Keratinocyte (primary cell): Measurements from ENCODE around the gene SEL1L. TPM values are rescaled to one million over a fixed set of nuclear protein-coding genes. Genes with fewer than 3 reads are reported as not detected.

Source experiments
- DNase-seq: peaks from one replicate; pipeline ENCODE4 v3.0.0-alpha.2; 2011; ENCODE audit warnings: low read depth, missing footprints, low spot score
- FAIRE-seq: peaks from 2 replicates; lab custom pipeline; 2011; peaks lifted over from hg19 to GRCh38; lab: Jason Lieb, UNC
- H2AFZ ChIP-seq: 2 replicates; pipeline ENCODE4 v1.6.0; 2012; ENCODE audit warnings: low read length, control low read depth, inconsistent platforms; ENCODE audit not compliant: control insufficient read depth
- H3K27ac ChIP-seq: 2 replicates; pipeline ENCODE4 v1.5.1; 2011; ENCODE audit warnings: low read length; ENCODE audit not compliant: control insufficient read depth, insufficient read depth
- H3K27me3 ChIP-seq: 3 replicates; pipeline ENCODE4 v1.6.0; 2011; ENCODE audit warnings: low read length; ENCODE audit not compliant: control insufficient read depth, insufficient read depth; ENCODE audit errors: extremely low read depth
- H3K36me3 ChIP-seq, 2 experiments: 2 replicates in 1 of 2; 3 replicates in 1 of 2; pipeline ENCODE4 v1.5.1; 2011; ENCODE audit warnings: low read length in 2 of 2, mild to moderate bottlenecking in 1 of 2; ENCODE audit not compliant: control insufficient read depth in 2 of 2, insufficient read depth in 2 of 2; ENCODE audit errors: extremely low read depth in 1 of 2
- H3K4me1 ChIP-seq: 3 replicates; pipeline ENCODE4 v1.5.1; 2011; ENCODE audit warnings: low read length; ENCODE audit not compliant: control insufficient read depth, insufficient read depth; ENCODE audit errors: extremely low read depth
- H3K4me2 ChIP-seq: 3 replicates; pipeline ENCODE4 v1.6.0; 2011; ENCODE audit warnings: low read depth, low read length; ENCODE audit not compliant: control insufficient read depth, insufficient read depth; ENCODE audit errors: extremely low read depth
- H3K4me3 ChIP-seq, 3 experiments: fragments of 200-600 bp in 1 of 3; sonication (generic) in 1 of 3; 2 replicates in 2 of 3; 3 replicates in 1 of 3; pipeline ENCODE4 v1.5.1; 2011 to 2016; ENCODE audit warnings: low read length in 3 of 3, mild to moderate bottlenecking in 3 of 3, control low read depth in 2 of 3, inconsistent platforms in 1 of 3, low read depth in 1 of 3, mixed read lengths in 1 of 3, mixed run types in 1 of 3, moderate library complexity in 1 of 3; ENCODE audit not compliant: control insufficient read depth in 2 of 3, insufficient read depth in 2 of 3; ENCODE audit errors: extremely low read depth in 1 of 3
- H3K79me2 ChIP-seq: 2 replicates; pipeline ENCODE4 v1.6.0; 2012; ENCODE audit warnings: low read length; ENCODE audit not compliant: control insufficient read depth, insufficient read depth
- H3K9ac ChIP-seq: 3 replicates; pipeline ENCODE4 v1.6.0; 2011; ENCODE audit warnings: low read length; ENCODE audit not compliant: control insufficient read depth, insufficient read depth; ENCODE audit errors: extremely low read depth
- H3K9me1 ChIP-seq: 3 replicates; pipeline ENCODE4 v1.6.0; 2011; ENCODE audit warnings: low read length; ENCODE audit not compliant: control insufficient read depth, insufficient read depth; ENCODE audit errors: extremely low read depth
- H3K9me3 ChIP-seq: 2 replicates; pipeline ENCODE4 v1.5.1; 2012; ENCODE audit warnings: low read depth, low read length; ENCODE audit not compliant: control insufficient read depth
- H4K20me1 ChIP-seq: 3 replicates; pipeline ENCODE4 v1.6.0; 2011; ENCODE audit warnings: low read length; ENCODE audit not compliant: control insufficient read depth, insufficient read depth; ENCODE audit errors: extremely low read depth
- CTCF ChIP-seq, 3 experiments: IDR thresholded peaks in 1 of 3; conservative IDR thresholded peaks in 1 of 3; optimal IDR thresholded peaks in 1 of 3; 2 replicates in 2 of 3; 3 replicates in 1 of 3; pipeline versions ENCODE3 to v1.5.1; 2011; ENCODE audit warnings: low read length in 3 of 3, mild to moderate bottlenecking in 3 of 3, moderate library complexity in 2 of 3, control low read depth in 1 of 3, inconsistent platforms in 1 of 3; ENCODE audit not compliant: insufficient read depth in 2 of 3; ENCODE audit errors: extremely low read depth in 1 of 3
- EZH2 ChIP-seq: IDR thresholded peaks from one replicate; pipeline ENCODE4 v1.6.1; 2012; ENCODE audit warnings: inconsistent platforms, mild to moderate bottlenecking, low read length, moderate library complexity
- dilution Hi-C: fragments of 300-500 bp; cut with MboI; formaldehyde crosslinking; loops from one replicate; pipeline ENCODE4 v1.7.0; 2020; ENCODE audit warnings: low sequenced_read_pairs; ENCODE audit not compliant: extremely low pct_ligation_motif_present
- polyA plus RNA-seq, 5 experiments: library from polyadenylated mRNA; depleted of rRNA in 3 of 5; stranded (reverse) in 3 of 5; stranded (forward) in 1 of 5; unstranded in 1 of 5; fragments of >200 nt; gene quantifications; 1 replicate in 1 of 5; 2 replicates in 3 of 5; 3 replicates in 1 of 5; pipeline versions ENCODE4 v1.2.1 to v1.2.3, GENCODE V29; 2011 to 2012; ENCODE audit warnings: missing spikeins in 2 of 5, low read depth in 1 of 5, low replicate concordance in 1 of 5

SEL1L gene
- polyA plus RNA-seq, 1 donor (not counting 4 experiments of a cell fraction or from before 2014, with no cell fraction given): 19.7 TPM

DNA sequence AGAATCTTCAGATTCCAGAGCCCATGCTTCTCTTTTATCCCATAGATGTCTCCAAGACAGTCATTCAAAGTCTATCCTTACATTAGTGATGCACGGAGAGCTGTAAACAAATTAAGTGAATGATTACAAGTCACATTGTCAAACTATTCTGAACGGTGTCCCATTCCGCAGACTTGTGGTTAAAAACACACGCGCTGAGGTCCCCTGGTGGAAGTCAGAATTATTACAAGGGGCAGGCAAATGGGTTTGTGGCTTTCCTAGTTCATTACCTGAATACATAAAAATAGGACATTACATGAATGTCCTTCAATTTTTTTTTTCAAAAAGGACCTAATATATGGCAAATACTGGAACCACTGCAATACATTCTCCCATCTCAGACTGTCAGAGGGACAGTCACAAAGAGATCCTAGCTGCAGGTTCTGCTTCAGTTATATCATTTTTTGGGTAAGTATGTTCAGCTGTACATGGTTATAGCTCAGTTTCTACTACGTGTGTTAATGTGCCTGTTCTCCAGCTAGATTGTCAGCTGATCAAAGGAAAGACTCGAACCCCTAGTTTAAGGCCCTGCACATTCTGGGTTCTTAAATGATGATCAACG lies 80.4 kb downstream of the SEL1L start:
- no peaks in the 10 kb centered on the region for H3K4me1 ChIP-seq
- no peaks in the 10 kb centered on the region for H3K9me3 ChIP-seq
- H3K9me1 ChIP-seq: no peaks in the 10 kb centered on the region
- DNase-seq (no peak), FAIRE-seq (peak; percentile 67)
- dilution Hi-C loops: no loop called here
- H3K27ac ChIP-seq: no peak overlapping the region
- no peak overlapping the region for H3K9ac ChIP-seq
- H3K79me2 ChIP-seq: no peaks in the 10 kb centered on the region
- H3K4me2 ChIP-seq: no peak overlapping the region
- no peaks in the 10 kb centered on the region for H3K27me3 ChIP-seq
- no peaks in the 10 kb centered on the region for H4K20me1 ChIP-seq
- H2AFZ ChIP-seq: no peak overlapping the region
- TF ChIP-seq CTCF (optimal IDR thresholded peaks at IDR 0.05 in 1 of 3, IDR thresholded peaks at IDR 0.05 in 1 of 3, conservative IDR thresholded peaks at IDR 0.05 in 1 of 3; ENCODE audit: extremely low read depth in 1 of 3, insufficient read depth in 2 of 3, low read length in 3 of 3) (peak; percentile 77 to 90 (median 85)), EZH2 (no peak)
- H3K4me3 ChIP-seq: no peak overlapping the region
- H3K36me3 ChIP-seq: no peaks in the 10 kb centered on the region

DNA sequence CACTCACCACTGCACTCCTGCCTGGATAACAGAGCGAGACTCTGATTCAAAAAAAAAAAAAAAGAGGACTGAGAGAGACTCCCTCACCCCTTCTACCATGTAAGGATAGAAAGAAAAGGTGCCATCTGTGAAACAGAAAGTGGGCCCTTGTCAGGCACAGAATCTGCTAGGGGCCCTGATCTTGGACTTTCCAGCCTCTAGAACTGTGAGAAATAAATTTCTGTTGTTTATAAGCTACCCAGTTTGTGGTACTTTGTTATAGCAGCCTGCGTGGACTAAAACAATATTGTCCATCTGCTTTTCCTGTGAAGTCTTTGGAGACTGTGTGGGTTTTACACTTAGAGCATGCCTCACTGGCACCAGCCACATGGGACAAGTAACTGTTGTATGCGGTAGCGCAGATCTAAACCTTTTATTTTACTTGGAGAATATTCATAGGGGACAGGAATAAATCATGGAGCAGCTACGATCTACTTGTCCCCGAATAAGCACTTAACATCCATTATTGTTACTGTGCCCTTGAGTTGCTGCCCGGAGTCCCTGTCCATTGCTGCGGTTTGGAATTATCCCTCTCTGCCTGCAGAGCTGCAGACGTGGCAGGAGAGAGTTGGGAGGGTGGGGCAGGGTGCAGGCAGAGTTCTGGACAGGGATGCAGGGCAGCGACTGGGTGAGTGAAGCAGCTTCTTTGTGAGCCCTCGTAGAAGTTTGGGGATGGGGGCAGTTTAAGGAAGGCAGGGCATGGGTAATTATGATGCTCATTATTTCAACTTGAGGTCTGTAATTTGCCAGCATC lies 81.1 kb downstream of the SEL1L start:
- FAIRE-seq (no peak), DNase-seq (no peak)
- Histone ChIP-seq H3K27ac (no peak overlapping the region), H3K9me1 (no peaks in the 10 kb centered on the region), H4K20me1 (no peaks in the 10 kb centered on the region), H3K4me3 (no peak overlapping the region), H3K79me2 (no peaks in the 10 kb centered on the region), H2AFZ (no peak overlapping the region), H3K36me3 (no peaks in the 10 kb centered on the region), H3K4me1 (no peaks in the 10 kb centered on the region), H3K27me3 (no peaks in the 10 kb centered on the region), H3K4me2 (no peak overlapping the region), H3K9ac (no peak overlapping the region), H3K9me3 (no peaks in the 10 kb centered on the region)
- TF ChIP-seq EZH2: no peak
- TF ChIP-seq CTCF (optimal IDR thresholded peaks at IDR 0.05 in 1 of 3, IDR thresholded peaks at IDR 0.05 in 1 of 3, conservative IDR thresholded peaks at IDR 0.05 in 1 of 3; ENCODE audit: extremely low read depth in 1 of 3, insufficient read depth in 2 of 3, low read length in 3 of 3): no peak
- dilution Hi-C loops: no loop called here
